Lower leg skin (tissue), 3 donors: ENCODE measurements around the gene MVB12A.

Source experiments
- POLR2A ChIP-seq, 2 donors: fragments of 450-650 bp; IDR thresholded peaks; one replicate each; pipeline ENCODE4 v1.6.1; 2016 to 2017; ENCODE audit warnings: antibody characterized with exemption in 2 of 2, mild to moderate bottlenecking in 1 of 2, moderate library complexity in 1 of 2
- TF ChIP-seq, protein P1 (sequence below), 3 donors: fragments of 450-650 bp; IDR thresholded peaks; one replicate each; pipeline ENCODE4 v1.5.1; 2016; ENCODE audit warnings: antibody characterized with exemption in 3 of 3, mild to moderate bottlenecking in 3 of 3, moderate library complexity in 2 of 3

DNA sequence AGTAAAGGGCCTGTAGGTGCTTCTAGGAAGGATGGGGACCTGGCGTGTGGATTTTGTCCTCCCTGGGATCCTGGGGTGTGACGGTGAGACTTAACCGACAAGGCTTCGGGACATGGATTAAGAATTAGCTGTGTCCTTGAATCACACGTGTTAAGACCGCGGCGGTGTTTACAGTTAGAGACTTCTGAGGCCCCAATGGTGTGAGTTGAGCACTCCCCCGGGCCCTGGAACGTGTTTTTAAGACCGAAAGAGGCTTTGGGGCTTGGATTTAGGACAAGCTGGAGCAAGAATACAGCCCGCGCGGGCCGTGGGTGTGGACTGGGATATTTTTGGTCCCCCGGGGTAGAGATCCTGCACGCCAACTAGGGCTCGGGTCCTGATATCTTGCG lies 49.2 kb downstream of the MVB12A start:
- TF ChIP-seq, protein P1, sequence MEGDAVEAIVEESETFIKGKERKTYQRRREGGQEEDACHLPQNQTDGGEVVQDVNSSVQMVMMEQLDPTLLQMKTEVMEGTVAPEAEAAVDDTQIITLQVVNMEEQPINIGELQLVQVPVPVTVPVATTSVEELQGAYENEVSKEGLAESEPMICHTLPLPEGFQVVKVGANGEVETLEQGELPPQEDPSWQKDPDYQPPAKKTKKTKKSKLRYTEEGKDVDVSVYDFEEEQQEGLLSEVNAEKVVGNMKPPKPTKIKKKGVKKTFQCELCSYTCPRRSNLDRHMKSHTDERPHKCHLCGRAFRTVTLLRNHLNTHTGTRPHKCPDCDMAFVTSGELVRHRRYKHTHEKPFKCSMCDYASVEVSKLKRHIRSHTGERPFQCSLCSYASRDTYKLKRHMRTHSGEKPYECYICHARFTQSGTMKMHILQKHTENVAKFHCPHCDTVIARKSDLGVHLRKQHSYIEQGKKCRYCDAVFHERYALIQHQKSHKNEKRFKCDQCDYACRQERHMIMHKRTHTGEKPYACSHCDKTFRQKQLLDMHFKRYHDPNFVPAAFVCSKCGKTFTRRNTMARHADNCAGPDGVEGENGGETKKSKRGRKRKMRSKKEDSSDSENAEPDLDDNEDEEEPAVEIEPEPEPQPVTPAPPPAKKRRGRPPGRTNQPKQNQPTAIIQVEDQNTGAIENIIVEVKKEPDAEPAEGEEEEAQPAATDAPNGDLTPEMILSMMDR (IDR thresholded peaks at IDR 0.05) = no peak
- no peak for TF ChIP-seq POLR2A (IDR thresholded peaks at IDR 0.05)
